SK-N-SH (cell line): Measurements from ENCODE around the gene NRIP1.

Experiments
- CHD2 ChIP-seq: fragments of 150-350 bp; IDR thresholded peaks from 2 replicates; pipeline ENCODE4 v1.6.1; 2018; ENCODE audit warnings: low read length; ENCODE audit not compliant: partially characterized antibody
- ELF1 ChIP-seq: IDR thresholded peaks from 2 replicates; pipeline ENCODE4 v1.4.0; 2012
- EP300 ChIP-seq, 2 experiments: IDR thresholded peaks; 2 replicates each; pipeline versions ENCODE4 v1.4.0 to v1.6.1; 2012; ENCODE audit warnings: borderline replicate concordance in 1 of 2, low read depth in 1 of 2, low read length in 1 of 2
- GABPA ChIP-seq: IDR thresholded peaks from 2 replicates; pipeline ENCODE4 v1.4.0; 2012; ENCODE audit warnings: low read depth, mild to moderate bottlenecking
- GATA2 ChIP-seq: sonication (generic); formaldehyde crosslinking; IDR thresholded peaks from 2 replicates; pipeline ENCODE4 v1.5.0; 2020; ENCODE audit warnings: mild to moderate bottlenecking, missing genetic modification reagents
- POLR2AphosphoS5 ChIP-seq: IDR thresholded peaks from 2 replicates; pipeline ENCODE4 v1.6.1; 2012; ENCODE audit warnings: low read depth, low read length
- REST ChIP-seq: IDR thresholded peaks from 2 replicates; pipeline ENCODE4 v1.6.1; 2012; ENCODE audit warnings: mild to moderate bottlenecking, low read depth, low read length, moderate library complexity
- RFX5 ChIP-seq: IDR thresholded peaks from 2 replicates; pipeline ENCODE4 v1.6.1; 2012; ENCODE audit warnings: mild to moderate bottlenecking, improper control_type of control experiment, low read length
- SMC3 ChIP-seq: IDR thresholded peaks from 2 replicates; pipeline ENCODE4 v1.6.1; 2012; ENCODE audit warnings: low read depth, low read length, improper control_type of control experiment
- TF ChIP-seq, protein P1 (sequence below): fragments of 200-600 bp; sonication (generic); IDR thresholded peaks from 2 replicates; pipeline ENCODE4 v1.6.1; 2017; ENCODE audit warnings: antibody characterized with exemption, mild to moderate bottlenecking, moderate library complexity
- TF ChIP-seq, protein P2 (sequence below): IDR thresholded peaks from 2 replicates; pipeline ENCODE4 v1.4.0; 2012; ENCODE audit warnings: low read depth, borderline replicate concordance
- TF ChIP-seq, protein P3 (sequence below): fragments of 150-350 bp; IDR thresholded peaks from 2 replicates; pipeline ENCODE4 v1.6.1; 2017; ENCODE audit warnings: antibody characterized with exemption, low read length, low read depth, borderline replicate concordance

GRCh38 chr21:15001113-15001512 is 63.7 kb downstream of the NRIP1 start:
- TF ChIP-seq, protein P1, sequence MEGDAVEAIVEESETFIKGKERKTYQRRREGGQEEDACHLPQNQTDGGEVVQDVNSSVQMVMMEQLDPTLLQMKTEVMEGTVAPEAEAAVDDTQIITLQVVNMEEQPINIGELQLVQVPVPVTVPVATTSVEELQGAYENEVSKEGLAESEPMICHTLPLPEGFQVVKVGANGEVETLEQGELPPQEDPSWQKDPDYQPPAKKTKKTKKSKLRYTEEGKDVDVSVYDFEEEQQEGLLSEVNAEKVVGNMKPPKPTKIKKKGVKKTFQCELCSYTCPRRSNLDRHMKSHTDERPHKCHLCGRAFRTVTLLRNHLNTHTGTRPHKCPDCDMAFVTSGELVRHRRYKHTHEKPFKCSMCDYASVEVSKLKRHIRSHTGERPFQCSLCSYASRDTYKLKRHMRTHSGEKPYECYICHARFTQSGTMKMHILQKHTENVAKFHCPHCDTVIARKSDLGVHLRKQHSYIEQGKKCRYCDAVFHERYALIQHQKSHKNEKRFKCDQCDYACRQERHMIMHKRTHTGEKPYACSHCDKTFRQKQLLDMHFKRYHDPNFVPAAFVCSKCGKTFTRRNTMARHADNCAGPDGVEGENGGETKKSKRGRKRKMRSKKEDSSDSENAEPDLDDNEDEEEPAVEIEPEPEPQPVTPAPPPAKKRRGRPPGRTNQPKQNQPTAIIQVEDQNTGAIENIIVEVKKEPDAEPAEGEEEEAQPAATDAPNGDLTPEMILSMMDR = no peak
- TF ChIP-seq REST = no peak
- TF ChIP-seq EP300 (IDR thresholded peaks at IDR 0.05; ENCODE audit: borderline replicate concordance in 1 of 2, low read depth in 1 of 2, low read length in 1 of 2) = no peak
- no peak for TF ChIP-seq POLR2AphosphoS5
- TF ChIP-seq SMC3 = no peak
- no peak for TF ChIP-seq ELF1
- TF ChIP-seq GATA2 (CRISPR knock-in tag) = no peak
- no peak for TF ChIP-seq GABPA
- TF ChIP-seq CHD2 = no peak
- no peak for TF ChIP-seq RFX5
- TF ChIP-seq, protein P2, sequence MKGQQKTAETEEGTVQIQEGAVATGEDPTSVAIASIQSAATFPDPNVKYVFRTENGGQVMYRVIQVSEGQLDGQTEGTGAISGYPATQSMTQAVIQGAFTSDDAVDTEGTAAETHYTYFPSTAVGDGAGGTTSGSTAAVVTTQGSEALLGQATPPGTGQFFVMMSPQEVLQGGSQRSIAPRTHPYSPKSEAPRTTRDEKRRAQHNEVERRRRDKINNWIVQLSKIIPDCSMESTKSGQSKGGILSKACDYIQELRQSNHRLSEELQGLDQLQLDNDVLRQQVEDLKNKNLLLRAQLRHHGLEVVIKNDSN = no peak
- TF ChIP-seq, protein P3, sequence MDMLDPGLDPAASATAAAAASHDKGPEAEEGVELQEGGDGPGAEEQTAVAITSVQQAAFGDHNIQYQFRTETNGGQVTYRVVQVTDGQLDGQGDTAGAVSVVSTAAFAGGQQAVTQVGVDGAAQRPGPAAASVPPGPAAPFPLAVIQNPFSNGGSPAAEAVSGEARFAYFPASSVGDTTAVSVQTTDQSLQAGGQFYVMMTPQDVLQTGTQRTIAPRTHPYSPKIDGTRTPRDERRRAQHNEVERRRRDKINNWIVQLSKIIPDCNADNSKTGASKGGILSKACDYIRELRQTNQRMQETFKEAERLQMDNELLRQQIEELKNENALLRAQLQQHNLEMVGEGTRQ = no peak
